Measurements from ENCODE around the gene CACNA1D. TPM values are rescaled to one million over a fixed set of nuclear protein-coding genes. Genes with fewer than 3 reads are reported as not detected.

CACNA1D gene
- total and polyA plus RNA-seq, 2 donors (not counting 1 experiment from before 2014, with no cell fraction given) = 0.17 to 0.37 TPM

GRCh38 chr3:53554559-53555067, 60.2 kb downstream of the CACNA1D start:
- TF ChIP-seq, protein P1, sequence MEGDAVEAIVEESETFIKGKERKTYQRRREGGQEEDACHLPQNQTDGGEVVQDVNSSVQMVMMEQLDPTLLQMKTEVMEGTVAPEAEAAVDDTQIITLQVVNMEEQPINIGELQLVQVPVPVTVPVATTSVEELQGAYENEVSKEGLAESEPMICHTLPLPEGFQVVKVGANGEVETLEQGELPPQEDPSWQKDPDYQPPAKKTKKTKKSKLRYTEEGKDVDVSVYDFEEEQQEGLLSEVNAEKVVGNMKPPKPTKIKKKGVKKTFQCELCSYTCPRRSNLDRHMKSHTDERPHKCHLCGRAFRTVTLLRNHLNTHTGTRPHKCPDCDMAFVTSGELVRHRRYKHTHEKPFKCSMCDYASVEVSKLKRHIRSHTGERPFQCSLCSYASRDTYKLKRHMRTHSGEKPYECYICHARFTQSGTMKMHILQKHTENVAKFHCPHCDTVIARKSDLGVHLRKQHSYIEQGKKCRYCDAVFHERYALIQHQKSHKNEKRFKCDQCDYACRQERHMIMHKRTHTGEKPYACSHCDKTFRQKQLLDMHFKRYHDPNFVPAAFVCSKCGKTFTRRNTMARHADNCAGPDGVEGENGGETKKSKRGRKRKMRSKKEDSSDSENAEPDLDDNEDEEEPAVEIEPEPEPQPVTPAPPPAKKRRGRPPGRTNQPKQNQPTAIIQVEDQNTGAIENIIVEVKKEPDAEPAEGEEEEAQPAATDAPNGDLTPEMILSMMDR (conservative IDR thresholded peaks at IDR 0.05 in 1 of 2, IDR thresholded peaks at IDR 0.05 in 1 of 2; ENCODE audit: low read depth in 1 of 2, low read length in 2 of 2) = no peak
- no peak for TF ChIP-seq EZH2 (IDR thresholded peaks at IDR 0.05; ENCODE audit: low read length, missing control alignments)
- Histone ChIP-seq H3K27ac (ENCODE audit: insufficient read depth, low read length) (no peak overlapping the region), H3K9me3 (ENCODE audit: control insufficient read depth, insufficient read depth, low read depth, low read length) (no peaks in the 10 kb centered on the region), H3K4me3 (replicated peaks in 1 of 4; ENCODE audit: control extremely low read depth in 1 of 4, insufficient read depth in 1 of 4, low read depth in 3 of 4, low read length in 4 of 4) (no peak overlapping the region), H3K27me3 (ENCODE audit: control insufficient read depth, insufficient read depth, low read length) (no peaks in the 10 kb centered on the region), H3K36me3 (ENCODE audit: control insufficient read depth, insufficient read depth, low read length) (no peaks in the 10 kb centered on the region), H4K20me1 (ENCODE audit: control insufficient read depth, extremely low read depth, insufficient read depth, low read length) (no peaks in the 10 kb centered on the region), H3K79me2 (ENCODE audit: control insufficient read depth, insufficient read depth, low read length) (no peaks in the 10 kb centered on the region), H2AFZ (ENCODE audit: low read length) (no peak overlapping the region), H3K9ac (ENCODE audit: insufficient read depth, low read length) (no peak overlapping the region), H3K4me1 (ENCODE audit: control insufficient read depth, extremely low read depth, insufficient read depth, low read length) (no peaks in the 10 kb centered on the region), H3K4me2 (ENCODE audit: extremely low read depth, insufficient read depth, low read length) (no peak overlapping the region)
- no peak for DNase-seq (ENCODE audit: low read depth in 2 of 2)

DNA sequence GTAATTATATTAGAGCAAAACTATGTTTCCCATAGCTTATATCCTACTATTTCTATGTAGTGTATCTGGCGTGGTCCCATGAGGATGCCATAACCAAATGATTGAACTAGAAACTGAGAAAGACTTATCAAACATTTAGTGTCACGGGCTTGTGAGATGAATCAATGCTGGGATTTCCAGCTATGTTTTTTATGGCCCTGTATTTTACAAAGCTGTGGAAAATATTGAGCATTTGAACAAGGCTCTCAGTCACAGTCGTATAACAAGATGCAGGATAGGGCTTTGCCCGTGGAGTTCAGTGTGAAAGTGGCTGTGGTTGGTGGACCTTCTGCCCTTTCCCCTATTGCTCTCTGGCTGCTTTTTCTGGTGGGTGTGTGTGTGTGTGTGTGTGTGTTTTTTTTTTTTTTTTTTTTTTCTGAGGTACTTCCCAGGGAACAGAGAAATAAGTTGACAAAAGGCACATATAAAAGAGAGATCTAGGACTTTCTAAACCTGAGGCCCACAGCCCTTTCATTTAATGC, 60.7 kb downstream of the CACNA1D start:
- no peaks in the 10 kb centered on the region for H3K9me3 ChIP-seq (ENCODE audit: control insufficient read depth, insufficient read depth, low read depth, low read length)
- TF ChIP-seq, protein P1 (conservative IDR thresholded peaks at IDR 0.05 in 1 of 2, IDR thresholded peaks at IDR 0.05 in 1 of 2; ENCODE audit: low read depth in 1 of 2, low read length in 2 of 2) = no peak
- DNase-seq (ENCODE audit: low read depth in 2 of 2) = no peak

GRCh38 chr3:53566461-53567145, 72.2 kb downstream of the CACNA1D start:
- no peak overlapping the region for H3K4me2 ChIP-seq (ENCODE audit: extremely low read depth, insufficient read depth, low read length)
- no peaks in the 10 kb centered on the region for H3K79me2 ChIP-seq (ENCODE audit: control insufficient read depth, insufficient read depth, low read length)
- H2AFZ ChIP-seq (ENCODE audit: low read length) = no peak overlapping the region
- DNase-seq (ENCODE audit: low read depth in 2 of 2) = no peak
- H3K27ac ChIP-seq (ENCODE audit: insufficient read depth, low read length) = no peak overlapping the region
- no peak overlapping the region for H3K4me3 ChIP-seq (replicated peaks in 1 of 4; ENCODE audit: control extremely low read depth in 1 of 4, insufficient read depth in 1 of 4, low read depth in 3 of 4, low read length in 4 of 4)
- no peak for TF ChIP-seq EZH2 (IDR thresholded peaks at IDR 0.05; ENCODE audit: low read length, missing control alignments)
- TF ChIP-seq, protein P1 (conservative IDR thresholded peaks at IDR 0.05 in 1 of 2, IDR thresholded peaks at IDR 0.05 in 1 of 2; ENCODE audit: low read depth in 1 of 2, low read length in 2 of 2) = no peak
- no peaks in the 10 kb centered on the region for H3K36me3 ChIP-seq (ENCODE audit: control insufficient read depth, insufficient read depth, low read length)
- no peaks in the 10 kb centered on the region for H3K9me3 ChIP-seq (ENCODE audit: control insufficient read depth, insufficient read depth, low read depth, low read length)
- H3K27me3 ChIP-seq (ENCODE audit: control insufficient read depth, insufficient read depth, low read length) = no peaks in the 10 kb centered on the region
- H3K9ac ChIP-seq (ENCODE audit: insufficient read depth, low read length) = no peak overlapping the region
- H3K4me1 ChIP-seq (ENCODE audit: control insufficient read depth, extremely low read depth, insufficient read depth, low read length) = no peaks in the 10 kb centered on the region
- no peaks in the 10 kb centered on the region for H4K20me1 ChIP-seq (ENCODE audit: control insufficient read depth, extremely low read depth, insufficient read depth, low read length)

More for the DNA sequence above, 60.7 kb downstream of the CACNA1D start:
- no peaks in the 10 kb centered on the region for H3K27me3 ChIP-seq (ENCODE audit: control insufficient read depth, insufficient read depth, low read length)
- no peaks in the 10 kb centered on the region for H4K20me1 ChIP-seq (ENCODE audit: control insufficient read depth, extremely low read depth, insufficient read depth, low read length)
- H2AFZ ChIP-seq (ENCODE audit: low read length) = no peak overlapping the region
- no peak overlapping the region for H3K27ac ChIP-seq (ENCODE audit: insufficient read depth, low read length)
- no peak overlapping the region for H3K4me3 ChIP-seq (replicated peaks in 1 of 4; ENCODE audit: control extremely low read depth in 1 of 4, insufficient read depth in 1 of 4, low read depth in 3 of 4, low read length in 4 of 4)
- no peaks in the 10 kb centered on the region for H3K36me3 ChIP-seq (ENCODE audit: control insufficient read depth, insufficient read depth, low read length)
- no peak overlapping the region for H3K9ac ChIP-seq (ENCODE audit: insufficient read depth, low read length)
- no peaks in the 10 kb centered on the region for H3K79me2 ChIP-seq (ENCODE audit: control insufficient read depth, insufficient read depth, low read length)
- H3K4me2 ChIP-seq (ENCODE audit: extremely low read depth, insufficient read depth, low read length) = no peak overlapping the region
- no peaks in the 10 kb centered on the region for H3K4me1 ChIP-seq (ENCODE audit: control insufficient read depth, extremely low read depth, insufficient read depth, low read length)
